HPDE6-E6E7 (cell line): Measurements from ENCODE around the gene DHRSX.
"Not testable (repeated sequence)": the region's sequence is repeated elsewhere in the genome, so short reads cannot be mapped to it uniquely, and the experiment has no call there.

Experiments used
- DNase-seq: peaks from one replicate; pipeline ENCODE4 v3.0.0; 2011; ENCODE audit warnings: missing footprints; ENCODE audit errors: extremely low spot score

The DHRSX gene

GRCh38 chrX:2474963-2475726 lies 25.6 kb downstream of the DHRSX start:
- no peak for DNase-seq

DNA sequence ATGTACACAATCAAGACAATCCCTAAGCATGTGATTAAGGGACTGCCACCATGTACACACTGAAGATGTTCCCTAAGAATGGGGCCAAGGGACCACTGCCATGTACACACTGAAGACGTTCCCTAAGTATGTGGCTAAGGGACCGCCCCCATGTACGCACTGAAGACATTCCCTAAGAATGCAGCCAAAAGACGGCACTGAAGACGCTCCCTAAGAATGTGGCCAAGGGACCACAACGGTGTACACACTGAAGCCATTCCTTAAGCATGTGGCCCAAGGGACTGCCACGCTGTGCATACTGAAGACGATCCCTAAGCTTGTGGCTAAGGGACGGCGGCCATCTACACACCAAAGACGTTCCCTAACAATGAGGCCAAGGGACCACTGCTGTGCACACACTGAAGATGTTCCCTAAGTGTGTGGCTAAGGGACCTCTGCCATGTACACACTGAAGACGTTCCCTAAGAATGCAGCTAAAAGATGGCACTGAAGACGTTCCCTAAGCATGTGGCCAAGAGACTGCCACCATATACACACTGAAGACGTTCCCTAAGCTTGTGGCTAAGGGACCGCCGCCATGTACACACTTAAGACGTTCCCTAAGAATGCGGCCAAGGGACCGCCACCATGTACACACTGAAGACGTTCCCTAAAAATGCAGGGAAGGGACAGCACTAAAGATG lies 26.4 kb downstream of the DHRSX start:
- no peak for DNase-seq

DNA sequence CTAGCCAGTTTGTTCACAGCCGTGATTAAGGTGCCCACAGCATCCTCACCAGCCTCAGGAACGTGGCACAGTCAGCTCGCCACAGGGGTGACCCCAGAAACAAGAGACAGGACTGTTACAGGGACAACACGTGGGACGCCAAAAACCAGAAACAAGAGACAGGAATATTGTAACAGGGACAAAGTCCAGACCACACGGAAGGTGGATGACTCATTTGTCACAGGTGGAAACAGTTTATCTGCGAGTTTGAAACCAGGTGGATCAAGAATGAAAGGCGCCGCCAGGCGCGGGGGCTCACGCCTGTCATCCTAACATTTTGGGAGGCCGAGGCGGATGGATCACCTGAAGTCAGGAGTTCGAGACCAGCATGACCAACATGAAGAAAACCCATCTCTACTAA lies 27.7 kb downstream of the DHRSX start:
- DNase-seq: not testable (repeated sequence)

DNA sequence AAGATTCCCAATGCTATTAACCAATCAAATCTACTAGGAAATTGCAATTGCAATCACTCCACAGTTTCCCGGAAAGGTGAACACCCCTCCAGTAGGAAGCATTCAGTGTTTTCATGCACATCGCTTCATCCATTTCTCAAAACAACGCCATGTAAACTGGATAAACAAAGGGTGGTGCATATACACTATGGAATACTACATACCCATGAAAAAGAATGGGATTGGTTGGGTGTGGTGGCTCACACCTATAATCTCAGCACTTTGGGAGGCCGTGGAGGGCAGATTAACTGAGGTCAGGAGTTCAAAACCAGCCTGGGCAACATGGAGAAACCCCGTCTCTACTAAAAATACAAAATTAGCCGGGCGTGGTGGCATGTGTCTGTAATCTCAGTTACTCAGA lies 29.1 kb downstream of the DHRSX start:
- no peak for DNase-seq

DNA sequence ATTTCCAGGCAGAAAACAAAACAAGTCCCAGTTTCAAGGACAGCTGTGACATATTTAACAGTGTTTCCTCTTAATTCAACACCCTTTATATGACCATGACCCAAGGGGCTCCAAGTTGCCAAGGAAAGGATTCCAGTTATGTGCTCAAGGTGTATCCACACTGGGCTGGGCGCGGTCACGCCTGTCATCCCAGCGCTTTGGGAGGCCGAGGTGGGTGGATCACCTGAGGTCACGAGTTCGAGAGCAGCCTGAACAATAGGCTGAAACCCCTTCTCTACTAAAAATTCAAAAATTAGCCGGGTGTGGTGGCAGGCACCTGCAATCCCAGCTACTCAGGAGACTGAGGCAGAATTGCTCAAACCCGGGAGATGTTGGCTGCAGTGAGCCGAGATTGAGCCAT lies 29.6 kb downstream of the DHRSX start:
- not testable (repeated sequence) for DNase-seq

DNA sequence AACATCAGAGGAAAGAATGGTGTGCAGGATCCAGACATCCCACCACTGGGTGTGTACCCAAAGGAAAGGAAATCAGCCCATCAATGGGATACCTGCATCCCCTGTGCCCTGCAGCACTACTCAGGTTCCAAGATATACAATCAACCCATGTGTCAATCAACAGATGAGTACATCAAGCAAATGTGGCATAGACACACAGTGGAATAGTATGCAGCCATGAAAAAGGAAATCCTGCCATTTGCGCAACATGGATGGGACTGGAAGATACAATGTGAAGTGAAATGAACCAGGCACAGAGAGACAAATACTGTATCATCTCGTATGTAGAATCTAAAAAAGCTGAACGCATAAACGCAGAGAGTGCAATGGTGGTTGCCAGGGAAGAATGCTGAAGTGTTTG lies 30.9 kb downstream of the DHRSX start:
- not testable (repeated sequence) for DNase-seq

DNA sequence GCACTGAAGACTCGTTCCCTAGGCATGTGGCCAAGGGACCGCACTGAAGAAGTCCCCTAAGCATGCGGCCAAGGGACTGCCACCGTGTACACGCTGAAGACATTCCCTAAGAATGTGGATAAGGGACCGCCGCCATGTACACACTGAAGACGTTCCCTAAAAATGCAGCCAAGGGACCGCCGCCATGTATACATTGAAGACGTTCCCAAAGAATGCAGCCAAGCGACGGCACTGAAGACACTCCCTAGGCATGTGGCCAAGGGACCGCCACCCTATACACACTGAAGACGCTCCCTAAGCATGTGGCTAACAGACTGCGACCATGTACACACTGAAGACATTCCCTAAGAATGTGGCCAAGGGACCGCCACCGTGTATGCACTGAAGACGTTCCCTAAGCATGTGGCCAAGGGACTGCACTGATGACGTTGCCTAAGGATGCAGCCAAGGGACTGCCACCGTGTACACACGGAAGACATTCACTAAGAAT lies 31.5 kb downstream of the DHRSX start:
- no peak for DNase-seq

DNA sequence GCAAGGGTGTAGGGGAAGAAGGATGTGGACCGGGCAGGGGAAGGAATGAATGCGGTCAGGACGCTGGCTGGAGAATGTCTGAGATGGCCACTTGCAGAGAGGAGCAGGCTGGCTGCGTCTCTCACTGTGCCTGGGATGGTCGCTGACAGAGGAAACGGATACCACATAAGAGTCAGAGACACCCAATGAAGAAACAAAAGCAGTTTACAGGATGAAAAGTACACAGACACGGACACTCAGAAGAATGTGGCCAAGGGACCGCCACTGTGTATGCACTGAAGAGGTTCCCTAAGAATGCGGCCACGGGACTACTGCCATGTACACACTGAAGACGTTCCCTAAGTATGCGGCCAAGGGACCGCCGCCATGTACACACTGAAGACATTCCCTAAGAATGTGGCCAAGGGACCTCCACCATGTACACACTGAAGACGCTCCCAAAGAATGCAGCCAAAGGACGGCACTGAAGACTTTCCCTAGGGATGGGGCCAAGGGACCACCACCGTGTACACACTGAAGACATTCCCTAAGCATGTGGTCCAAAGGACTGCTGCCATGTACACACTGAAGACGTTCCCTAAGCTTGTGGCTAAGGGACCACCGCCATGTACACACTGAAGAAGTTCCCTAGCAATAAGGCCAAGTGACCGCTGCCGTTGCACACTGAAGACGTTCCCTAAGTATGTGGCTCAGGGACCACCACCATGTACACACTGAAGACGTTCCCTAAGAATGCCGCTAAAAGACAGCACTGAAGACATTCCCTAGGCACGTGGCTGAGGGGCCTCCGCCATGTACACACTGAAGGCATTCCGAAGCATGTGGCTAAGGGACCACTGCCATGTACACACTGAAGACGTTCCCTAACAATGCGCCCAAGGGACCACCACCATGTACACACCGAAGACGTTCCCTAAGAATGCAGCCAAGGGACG lies 32.2 kb downstream of the DHRSX start:
- DNase-seq: no peak

DNA sequence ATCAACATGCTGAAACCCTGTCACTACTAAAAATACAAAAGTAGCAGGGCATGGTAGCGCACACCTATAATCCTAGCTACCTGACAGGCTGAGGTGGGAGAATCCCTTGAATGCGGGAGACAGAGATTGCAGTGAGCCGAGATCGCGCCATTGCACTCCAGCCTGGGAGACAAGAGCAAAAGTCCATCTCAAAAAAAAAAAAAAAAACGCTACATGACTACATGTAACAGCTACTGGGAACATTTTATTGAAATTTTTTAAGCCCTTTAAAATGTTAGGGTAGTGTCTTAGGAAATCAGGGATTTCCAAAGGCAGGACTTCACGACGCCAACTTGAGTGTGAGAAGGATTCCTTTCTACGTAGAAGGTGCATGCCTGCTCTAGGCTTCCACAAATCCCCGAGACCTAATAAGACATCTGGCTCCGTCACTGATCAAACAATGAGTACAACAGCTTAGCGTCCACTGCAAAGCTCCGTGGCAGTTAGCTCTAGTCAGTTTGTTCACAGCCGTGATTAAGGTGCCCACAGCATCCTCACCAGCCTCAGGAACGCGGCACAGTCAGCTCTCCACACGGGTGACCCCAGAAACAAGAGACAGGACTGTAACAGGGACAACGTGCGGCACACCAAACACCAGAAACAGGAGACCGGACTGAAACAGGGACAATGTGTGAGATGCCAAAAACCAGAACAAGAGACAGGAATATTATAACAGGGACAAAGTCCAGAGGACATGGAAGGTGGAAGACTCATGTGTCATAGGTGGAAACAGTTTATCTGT lies 33.7 kb downstream of the DHRSX start:
- no peak for DNase-seq

DNA sequence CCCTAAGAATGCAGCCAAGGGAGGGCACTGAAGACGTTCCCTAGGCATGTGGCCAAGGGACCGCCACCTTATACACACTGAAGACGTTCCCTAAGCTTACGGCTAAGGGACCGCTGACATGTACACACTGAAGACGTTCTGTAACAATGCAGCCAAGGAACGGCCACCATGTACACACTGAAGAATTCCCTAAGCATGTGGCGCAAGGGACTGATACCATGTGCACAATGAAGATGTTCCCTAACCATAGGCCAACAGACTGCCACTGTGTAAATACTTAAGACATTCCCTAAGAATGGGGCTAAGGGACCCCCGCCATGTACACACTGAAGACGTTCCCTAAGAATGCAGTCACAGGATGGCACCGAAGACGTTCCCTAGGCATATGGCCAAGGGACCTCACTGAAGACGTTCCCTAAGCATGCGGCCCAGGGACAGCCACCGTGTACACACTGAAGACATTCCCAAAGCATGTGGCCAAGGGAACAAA lies 36.1 kb downstream of the DHRSX start:
- DNase-seq: no peak

GRCh38 chrX:2463973-2464676 lies 36.7 kb downstream of the DHRSX start:
- DNase-seq: no peak

- DNase-seq: not testable (repeated sequence)
These were observed 37.3 kb downstream of the DHRSX start for GRCh38 chrX:2463481-2463880.

DNA sequence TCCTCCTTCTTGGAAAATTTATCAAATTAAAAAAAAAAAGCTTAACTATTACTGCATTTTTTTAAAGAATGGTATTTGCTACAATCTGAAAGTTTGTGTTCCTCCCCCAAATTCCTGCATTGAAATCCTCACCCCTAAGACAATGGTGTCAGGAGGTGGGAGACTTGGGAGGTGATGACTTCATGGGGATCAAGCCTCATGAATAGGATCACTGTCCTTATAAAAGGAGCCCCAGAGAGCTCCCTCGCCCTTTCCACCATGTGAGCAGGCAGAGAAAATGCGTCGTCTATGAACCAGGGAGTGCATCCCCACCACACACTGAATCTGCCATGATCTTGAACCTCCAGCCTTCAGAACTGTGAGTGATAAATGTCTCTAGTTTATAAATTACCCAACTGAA lies 38.0 kb downstream of the DHRSX start:
- DNase-seq: no peak

- no peak for DNase-seq
These were observed 38.7 kb downstream of the DHRSX start for GRCh38 chrX:2462074-2462473.

GRCh38 chrX:2461711-2462016 lies 39.1 kb downstream of the DHRSX start:
- DNase-seq: no peak

GRCh38 chrX:2460821-2461710 lies 39.7 kb downstream of the DHRSX start:
- not testable (repeated sequence) for DNase-seq

- DNase-seq: not testable (repeated sequence)
These were observed 40.7 kb downstream of the DHRSX start for GRCh38 chrX:2460048-2460447.

- DNase-seq: no peak
These were observed 42.5 kb downstream of the DHRSX start for GRCh38 chrX:2458309-2458708.

DNA sequence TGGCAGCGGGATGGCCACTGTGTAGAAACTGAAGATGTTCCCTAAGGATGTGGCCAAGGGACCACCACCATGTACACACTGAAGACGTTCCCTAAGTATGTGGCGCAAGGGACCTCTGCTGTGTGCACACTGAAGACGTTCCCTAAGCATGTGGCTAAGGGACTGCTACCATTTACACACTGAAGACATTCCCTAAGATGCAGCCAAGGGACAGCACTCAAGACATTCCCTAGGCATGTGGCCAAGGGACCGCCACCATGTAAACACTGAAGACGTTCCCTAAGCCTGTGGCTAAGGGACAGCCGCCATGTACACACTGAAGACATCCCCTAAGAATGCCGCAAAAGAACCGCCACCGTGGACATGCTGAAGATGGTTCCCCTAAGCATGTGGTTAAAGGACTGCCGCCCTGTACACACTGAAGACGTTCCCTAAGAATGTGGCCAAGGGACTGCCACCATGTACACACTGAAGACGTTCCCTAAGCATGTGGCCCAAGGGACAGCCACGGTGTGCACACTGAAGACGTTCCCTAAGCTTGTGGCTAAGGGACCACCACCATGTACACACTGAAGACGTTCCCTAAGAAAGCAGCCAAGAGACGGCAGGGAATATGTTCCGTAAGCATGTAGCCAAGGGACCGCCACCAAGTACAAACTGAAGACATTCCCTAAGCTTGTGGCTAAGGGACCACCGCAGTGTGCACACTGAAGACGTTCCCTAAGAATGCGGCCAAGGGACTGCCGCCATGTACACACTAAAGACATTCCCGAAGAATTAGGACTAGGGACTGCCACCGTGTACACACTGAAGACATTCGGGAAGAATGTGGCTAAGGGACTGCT lies 43.3 kb downstream of the DHRSX start:
- DNase-seq: no peak
